HepG2 (cell line): ENCODE data around the gene GRM2. TPM values are rescaled to one million over a fixed set of nuclear protein-coding genes. Genes with fewer than 3 reads are reported as not detected.

Source experiments
- ATAC-seq: fragments of 200-7000 bp; cut with Tn5 transposase; 3 replicates; pipeline ENCODE4 v1.9.1; 2020; ENCODE audit warnings: mild to moderate bottlenecking, moderate library complexity
- BruUV-seq: library from RNA; stranded (reverse); fragments of 400-500 nt; replicated peaks from 2 replicates; lab custom pipeline; 2021; lab: Mats Ljungman, UMichigan
- CTCF ChIA-PET: fragments of 300-600 bp; formaldehyde crosslinking; extraction: SDS; loops from one replicate; lab custom pipeline; 2021; ENCODE audit warnings: low total read pairs, inconsistent platforms, low intra/inter-chr PET ratio; lab: Yijun Ruan, JAX
- POLR2A ChIA-PET: fragments of 350-600 bp; sonication (Branson Sonifier 250); formaldehyde crosslinking; loops from one replicate; lab custom pipeline; 2020; ENCODE audit warnings: antibody characterized with exemption, inconsistent platforms; lab: Yijun Ruan, JAX
- DNase-seq: peaks from one replicate; pipeline ENCODE4 v3.0.0-alpha.2; 2015; ENCODE audit warnings: low spot score
- FAIRE-seq: peaks from 3 replicates; lab custom pipeline; 2011; peaks lifted over from hg19 to GRCh38; lab: Jason Lieb, UNC
- H2AFZ ChIP-seq: one replicate; pipeline ENCODE4 v1.6.1; 2011; ENCODE audit warnings: low read length, inconsistent platforms
- H3K27ac ChIP-seq: fragments of 300-600 bp; 3 replicates; pipeline ENCODE4 v1.8.0; 2011; ENCODE audit warnings: mixed run types, mild to moderate bottlenecking, mixed read lengths, low read length, inconsistent platforms; ENCODE audit not compliant: insufficient read depth; ENCODE audit errors: extremely low read length
- H3K27me3 ChIP-seq, 2 experiments: fragments of 200-600 bp in 1 of 2; 2 replicates in 1 of 2; 3 replicates in 1 of 2; pipeline versions ENCODE4 v1.6.0 to v1.8.0; 2011; ENCODE audit warnings: low read length in 2 of 2, mild to moderate bottlenecking in 2 of 2, moderate library complexity in 2 of 2, inconsistent platforms in 1 of 2; ENCODE audit not compliant: insufficient read depth in 2 of 2, control insufficient read depth in 1 of 2
- H3K36me3 ChIP-seq, 2 experiments: fragments of 200-600 bp in 1 of 2; replicated peaks in 1 of 2; 2 replicates in 1 of 2; 3 replicates in 1 of 2; pipeline versions ENCODE4 v1.5.1 to v1.8.0; 2011; ENCODE audit warnings: low read length in 2 of 2, inconsistent platforms in 1 of 2; ENCODE audit not compliant: insufficient read depth in 2 of 2, control insufficient read depth in 1 of 2
- H3K4me1 ChIP-seq: 2 replicates; pipeline ENCODE4 v1.5.1; 2012; ENCODE audit warnings: low read length, inconsistent platforms; ENCODE audit not compliant: insufficient read depth
- H3K4me2 ChIP-seq: 2 replicates; pipeline ENCODE4 v1.6.0; 2011; ENCODE audit warnings: low read depth, low read length, inconsistent platforms
- H3K4me3 ChIP-seq, 3 experiments: fragments of 200-600 bp in 1 of 3; sonication (generic), shearing (Covaris generic) in 1 of 3; replicated peaks in 1 of 3; 2 replicates each; pipeline ENCODE4 v1.5.1; 2011 to 2016; ENCODE audit warnings: low read length in 3 of 3, inconsistent platforms in 2 of 3, low read depth in 2 of 3, mild to moderate bottlenecking in 2 of 3, control low read depth in 1 of 3, mixed read lengths in 1 of 3; ENCODE audit not compliant: insufficient read depth in 1 of 3
- H3K79me2 ChIP-seq: one replicate; pipeline ENCODE4 v1.6.1; 2011; ENCODE audit warnings: low read length, inconsistent platforms; ENCODE audit not compliant: insufficient read depth
- H3K9ac ChIP-seq: 2 replicates; pipeline ENCODE4 v1.6.0; 2011; ENCODE audit warnings: mild to moderate bottlenecking, low read depth, low read length, inconsistent platforms; ENCODE audit not compliant: insufficient read depth
- H3K9me3 ChIP-seq: 2 replicates; pipeline ENCODE4 v1.5.1; 2012; ENCODE audit warnings: mild to moderate bottlenecking, low read length
- H4K20me1 ChIP-seq: 2 replicates; pipeline ENCODE4 v1.6.0; 2011; ENCODE audit warnings: inconsistent platforms, mild to moderate bottlenecking, low read length, moderate library complexity; ENCODE audit not compliant: insufficient read depth
- GMEB2 ChIP-seq: IDR thresholded peaks from 2 replicates; pipeline ENCODE4 v1.6.1; 2016; ENCODE audit warnings: missing biosample characterization, missing genetic modification reagents, low read depth
- MED8 ChIP-seq: sonication (generic); formaldehyde crosslinking; IDR thresholded peaks from 2 replicates; pipeline ENCODE4 v1.8.1; 2023; ENCODE audit warnings: mild to moderate bottlenecking, missing genetic modification reagents; ENCODE audit not compliant: insufficient replicate concordance
- ZFYVE20 ChIP-seq: sonication (generic); formaldehyde crosslinking; IDR thresholded peaks from 2 replicates; pipeline ENCODE4 v1.8.0; 2023; ENCODE audit warnings: low read depth, mild to moderate bottlenecking, moderate library complexity, missing genetic modification reagents, borderline replicate concordance
- ZNF143 ChIP-seq: sonication (generic); formaldehyde crosslinking; IDR thresholded peaks from 2 replicates; pipeline ENCODE4 v1.4.0; 2020; ENCODE audit warnings: missing genetic modification reagents
- ZNF362 ChIP-seq: sonication (generic); formaldehyde crosslinking; IDR thresholded peaks from 2 replicates; pipeline ENCODE4 v1.4.0; 2020; ENCODE audit warnings: missing genetic modification reagents, mild to moderate bottlenecking, borderline replicate concordance
- ZNF879 ChIP-seq: sonication (generic); formaldehyde crosslinking; IDR thresholded peaks from 2 replicates; pipeline ENCODE4 v1.8.1; 2023; ENCODE audit warnings: missing genetic modification reagents
- WGBS: methylation state at CpG from one replicate; pipeline ENCODE4 v1.1.6; 2017; ENCODE audit warnings: low lambda C conversion rate; 5-methylcytosine and 5-hydroxymethylcytosine counted together
- in situ Hi-C: cut with HindIII; loops from 2 replicates; pipeline ENCODE4 v1.10.0; 2017; ENCODE audit warnings: low pct_unique_long_range_greater_than_20kb; ENCODE audit not compliant: extremely low pct_ligation_motif_present
- intact Hi-C: fragments of 100-400 bp; cut with micrococcal nuclease; formaldehyde crosslinking; loops from one replicate; pipeline ENCODE4 v1.10.0; 2022; ENCODE audit not compliant: unreplicated experiment
- polyA plus RNA-seq, 8 experiments: library from polyadenylated mRNA; depleted of rRNA in 3 of 8; stranded (reverse) in 7 of 8; unstranded in 1 of 8; fragments of >200 nt; fragmentation: Illumina TruSeq in 4 of 8; extraction: Trizol in 4 of 8; gene quantifications; 2 replicates each; pipeline versions ENCODE4 v1.2.1 to v1.2.3, GENCODE V29; 2011 to 2016; ENCODE audit warnings: low read depth in 4 of 8, missing spikeins in 1 of 8, mixed read lengths in 1 of 8; ENCODE audit not compliant: insufficient read depth in 1 of 8
- total RNA-seq, 5 experiments: library from RNA; depleted of rRNA; stranded (reverse); fragments of >200 nt; fragmentation: Illumina TruSeq; extraction: Trizol; gene quantifications; 2 replicates each; pipeline ENCODE4 v1.2.3, GENCODE V29; 2016; ENCODE audit warnings: low read depth in 1 of 5

The GRM2 gene
- total and polyA plus RNA-seq, 2 of the 13 experiments (the other 11 are each of a cell fraction or from before 2014, with no cell fraction given) = 0.04 to 0.07 TPM

- TF ChIP-seq GMEB2 (CRISPR knock-in tag) (no peak), MED8 (CRISPR knock-in tag) (no peak), ZNF362 (no peak)
Measured at GRCh38 chr3:51683566-51683965, 23.3 kb upstream of the GRM2 start (continued).

- Histone ChIP-seq H3K36me3 (peaks cover 25 to 52% of the 10 kb centered on the region in 2 experiments), H3K9ac (no peak overlapping the region), H3K4me1 (0 out of 2 replicates have a peak, but pooled peaks cover 12% of the 10 kb centered on the region), H3K4me2 (no peak overlapping the region), H3K27me3 (no peaks in the 10 kb centered on the region; a peak in 1 of 5 replicates), H3K9me3 (no peaks in the 10 kb centered on the region), H3K79me2 (peaks cover 3% of the 10 kb centered on the region), H3K27ac (no peak overlapping the region), H2AFZ (no peak overlapping the region), H4K20me1 (peaks cover 4% of the 10 kb centered on the region; the same call in 1 of the 2 replicates), H3K4me3 (no peak overlapping the region)
- ChIA-PET CTCF (no interaction called here), POLR2A (no interaction called here)
- 84% methylated on average over 6 of the region's 7 CpGs for WGBS
- no TSS peak for BruUV-seq
- ATAC-seq = no peak
- no peak for FAIRE-seq
- intact Hi-C loops = no loop called here
- TF ChIP-seq ZFYVE20 (CRISPR knock-in tag) (no peak), ZNF143 (CRISPR knock-in tag) (no peak), ZNF879 (no peak)
- no peak for DNase-seq
- in situ Hi-C loops = loop anchor here (5.0 kb wide), 1 partner anchor 48 kb away; no protein-coding TSS in a partner anchor
Measured at GRCh38 chr3:51684971-51685751, 21.7 kb upstream of the GRM2 start.
